ENCODE data around the gene TMCC1. TPM values are rescaled to one million over a fixed set of nuclear protein-coding genes. Genes with fewer than 3 reads are reported as not detected.
A peak's percentile ranks its signal among the peaks of the same experiment; 100 is the strongest.
"Not testable (repeated sequence)": the region's sequence is repeated elsewhere in the genome, so short reads cannot be mapped to it uniquely, and the experiment has no call there.

Gene TMCC1
- total RNA-seq, 2 experiments from 2014 or later, result 15.2 TPM

- Mint-ChIP-seq H3K9me3 (no peaks in the 10 kb centered on the region), H3K27me3 (peaks cover 5% of the 10 kb centered on the region), H3K4me3 (no peak overlapping the region), H3K36me3 (no peaks in the 10 kb centered on the region), H3K4me1 (no peaks in the 10 kb centered on the region), H3K27ac (no peak overlapping the region)
- no peak for DNase-seq
Measured at GRCh38 chr3:129614435-129614834, 279.1 kb downstream of the TMCC1 start.

GRCh38 chr3:129613367-129613740 is 280.2 kb downstream of the TMCC1 start:
- H3K27ac Mint-ChIP-seq, result no peak overlapping the region
- no peak for DNase-seq
- no peak overlapping the region for H3K4me3 Mint-ChIP-seq
- peaks cover 5% of the 10 kb centered on the region for H3K27me3 Mint-ChIP-seq
- no peaks in the 10 kb centered on the region for H3K9me3 Mint-ChIP-seq
- no peaks in the 10 kb centered on the region for H3K4me1 Mint-ChIP-seq
- H3K36me3 Mint-ChIP-seq, result no peaks in the 10 kb centered on the region

- Mint-ChIP-seq H3K9me3 (no peaks in the 10 kb centered on the region), H3K36me3 (no peaks in the 10 kb centered on the region), H3K4me3 (no peak overlapping the region), H3K27me3 (peaks cover 7% of the 10 kb centered on the region), H3K4me1 (no peaks in the 10 kb centered on the region), H3K27ac (no peak overlapping the region)
- DNase-seq, result no peak
Measured at GRCh38 chr3:129612534-129613366, 280.8 kb downstream of the TMCC1 start.

GRCh38 chr3:129611812-129612533 is 281.5 kb downstream of the TMCC1 start:
- Mint-ChIP-seq H3K27me3 (peaks cover 12% of the 10 kb centered on the region), H3K27ac (no peak overlapping the region), H3K36me3 (no peaks in the 10 kb centered on the region), H3K4me3 (no peak overlapping the region), H3K4me1 (peaks cover 4% of the 10 kb centered on the region), H3K9me3 (no peaks in the 10 kb centered on the region)
- DNase-seq, result no peak

- Mint-ChIP-seq H3K27ac (no peak overlapping the region), H3K9me3 (no peaks in the 10 kb centered on the region), H3K4me1 (peaks cover 6% of the 10 kb centered on the region), H3K36me3 (no peaks in the 10 kb centered on the region), H3K27me3 (peaks cover 15% of the 10 kb centered on the region), H3K4me3 (no peak overlapping the region)
- DNase-seq, result no peak
Measured at GRCh38 chr3:129611446-129611800, 282.1 kb downstream of the TMCC1 start.

GRCh38 chr3:129610794-129611445 is 282.6 kb downstream of the TMCC1 start:
- H3K9me3 Mint-ChIP-seq, H3K4me3 Mint-ChIP-seq, H3K27ac Mint-ChIP-seq, H3K4me1 Mint-ChIP-seq, H3K36me3 Mint-ChIP-seq, DNase-seq: not testable (repeated sequence)
- H3K27me3 Mint-ChIP-seq, result peaks cover 15% of the 10 kb centered on the region

GRCh38 chr3:129610276-129610675 is 283.2 kb downstream of the TMCC1 start:
- no peak for DNase-seq
- Mint-ChIP-seq H3K27me3 (peaks cover 20% of the 10 kb centered on the region), H3K36me3 (no peaks in the 10 kb centered on the region), H3K9me3 (no peaks in the 10 kb centered on the region), H3K27ac (no peak overlapping the region), H3K4me1 (peaks cover 8% of the 10 kb centered on the region), H3K4me3 (no peak overlapping the region)

GRCh38 chr3:129609591-129610182 is 283.8 kb downstream of the TMCC1 start:
- H3K36me3 Mint-ChIP-seq, result no peaks in the 10 kb centered on the region
- no peak overlapping the region for H3K4me3 Mint-ChIP-seq

GRCh38 chr3:129608936-129609590 is 284.4 kb downstream of the TMCC1 start:
- peaks cover 8% of the 10 kb centered on the region for H3K4me1 Mint-ChIP-seq
- no peaks in the 10 kb centered on the region for H3K36me3 Mint-ChIP-seq
- H3K27ac Mint-ChIP-seq, result no peak overlapping the region
- DNase-seq, result no peak
- no peaks in the 10 kb centered on the region for H3K9me3 Mint-ChIP-seq
- no peak overlapping the region for H3K4me3 Mint-ChIP-seq
- peaks cover 32% of the 10 kb centered on the region for H3K27me3 Mint-ChIP-seq

More at GRCh38 chr3:129609591-129610182, 283.8 kb downstream of the TMCC1 start:
- Mint-ChIP-seq H3K27me3 (peaks cover 26% of the 10 kb centered on the region), H3K9me3 (no peaks in the 10 kb centered on the region), H3K4me1 (peaks cover 8% of the 10 kb centered on the region), H3K27ac (no peak overlapping the region)
- no peak for DNase-seq

GRCh38 chr3:129608087-129608935 is 285.2 kb downstream of the TMCC1 start:
- Mint-ChIP-seq H3K36me3 (no peaks in the 10 kb centered on the region), H3K9me3 (no peaks in the 10 kb centered on the region), H3K27ac (no peak overlapping the region), H3K27me3 (peaks cover 36% of the 10 kb centered on the region), H3K4me1 (peaks cover 8% of the 10 kb centered on the region), H3K4me3 (no peak overlapping the region)
- DNase-seq, result no peak

GRCh38 chr3:129607391-129608068 is 286.0 kb downstream of the TMCC1 start:
- Mint-ChIP-seq H3K9me3 (no peaks in the 10 kb centered on the region), H3K27ac (no peak overlapping the region), H3K36me3 (no peaks in the 10 kb centered on the region), H3K4me3 (peak overlapping the region; percentile 85), H3K27me3 (peaks cover 36% of the 10 kb centered on the region), H3K4me1 (peaks cover 8% of the 10 kb centered on the region)
- DNase-seq, result no peak

- H3K27ac Mint-ChIP-seq, result no peak within 1 kb of the TSS
- H3K27me3 Mint-ChIP-seq, result peaks cover 36% of the 10 kb centered on the region
- H3K9me3 Mint-ChIP-seq, result no peaks in the 10 kb centered on the region
- no peaks in the 10 kb centered on the region for H3K36me3 Mint-ChIP-seq
- peak; percentile 39 for DNase-seq
- H3K4me3 Mint-ChIP-seq, result peak within 1 kb of the TSS; percentile 85
- H3K4me1 Mint-ChIP-seq, result peaks cover 8% of the 10 kb centered on the region
Measured at GRCh38 chr3:129606636-129607390, 286.7 kb downstream of the TMCC1 start, which contains the start of gene PLXND1. TSS of gene PLXND1 (minus strand) at chr3:129606676. CDS start at chr3:129606639, 37 bp downstream.
